ENCODE results near the gene SLC6A16. TPM values are rescaled to one million over a fixed set of nuclear protein-coding genes. Genes with fewer than 3 reads are reported as not detected.
A peak's percentile ranks its signal among the peaks of the same experiment; 100 is the strongest.

Gene SLC6A16
- total RNA-seq, 1 donor from 2014 or later: 5.0 TPM

DNA sequence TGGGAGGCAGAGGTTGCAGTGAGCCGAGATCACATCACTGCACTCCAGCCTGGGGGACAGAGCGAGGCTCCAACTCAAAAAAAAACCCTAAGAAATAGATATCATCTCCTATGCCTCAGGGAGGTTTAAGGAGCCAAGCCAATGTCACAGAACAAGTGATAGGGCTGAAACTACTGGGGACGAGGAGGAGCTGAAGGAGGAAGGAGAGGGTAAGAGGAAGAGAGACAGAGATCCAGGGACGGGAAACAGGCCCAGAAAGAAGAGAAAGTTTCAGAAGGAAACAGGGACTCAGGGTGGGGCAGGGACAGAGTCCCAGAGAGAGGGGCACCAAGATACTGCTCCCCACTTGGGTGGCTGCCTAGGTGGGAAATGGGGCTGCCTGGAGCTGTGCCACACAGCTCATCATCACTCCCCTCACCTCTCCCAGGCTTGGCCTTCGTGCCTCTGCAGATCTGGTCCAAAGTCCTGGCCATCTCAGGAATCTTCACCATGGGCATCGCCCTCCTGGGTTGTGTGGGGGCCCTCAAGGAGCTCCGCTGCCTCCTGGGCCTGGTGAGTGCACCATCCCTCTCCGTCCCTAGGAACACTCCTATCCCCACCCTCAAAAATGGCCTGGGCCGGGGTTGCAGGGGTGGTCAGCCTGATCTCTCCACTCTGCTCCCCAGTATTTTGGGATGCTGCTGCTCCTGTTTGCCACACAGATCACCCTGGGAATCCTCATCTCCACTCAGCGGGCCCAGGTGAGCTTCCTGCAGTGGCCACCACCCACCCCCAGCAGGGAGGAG is 11.7 kb upstream of the SLC6A16 start:
- no peaks in the 10 kb centered on the region for H3K9me3 ChIP-seq (ENCODE audit: low read depth)
- H3K9ac ChIP-seq: no peak overlapping the region
- H3K36me3 ChIP-seq: peaks cover 6% of the 10 kb centered on the region
- no peaks in the 10 kb centered on the region for H3K79me2 ChIP-seq (ENCODE audit: low read depth)
- H3K27me3 ChIP-seq: no peaks in the 10 kb centered on the region
- H3K4me1 ChIP-seq: no peaks in the 10 kb centered on the region
- H3K4me3 ChIP-seq: no peak overlapping the region
- H3K27ac ChIP-seq: no peak overlapping the region
- Mint-ChIP-seq H3K36me3 (peaks cover 25% of the 10 kb centered on the region), H3K27me3 (ENCODE audit: insufficient read depth, low read depth) (peaks cover 20% of the 10 kb centered on the region), H3K4me1 (peaks cover 31% of the 10 kb centered on the region), H3K9me3 (no peaks in the 10 kb centered on the region), H3K27ac (peak overlapping the region; percentile 74), H3K4me3 (no peak overlapping the region)
- no peak overlapping the region for H2AFZ ChIP-seq (replicated peaks)
- H4K20me1 ChIP-seq (ENCODE audit: low read depth): peaks cover 46% of the 10 kb centered on the region
- H3F3A ChIP-seq (ENCODE audit: low read depth): peaks cover 35% of the 10 kb centered on the region
- DNase-seq (ENCODE audit: low spot score): no peak
- TF ChIP-seq, protein P1, sequence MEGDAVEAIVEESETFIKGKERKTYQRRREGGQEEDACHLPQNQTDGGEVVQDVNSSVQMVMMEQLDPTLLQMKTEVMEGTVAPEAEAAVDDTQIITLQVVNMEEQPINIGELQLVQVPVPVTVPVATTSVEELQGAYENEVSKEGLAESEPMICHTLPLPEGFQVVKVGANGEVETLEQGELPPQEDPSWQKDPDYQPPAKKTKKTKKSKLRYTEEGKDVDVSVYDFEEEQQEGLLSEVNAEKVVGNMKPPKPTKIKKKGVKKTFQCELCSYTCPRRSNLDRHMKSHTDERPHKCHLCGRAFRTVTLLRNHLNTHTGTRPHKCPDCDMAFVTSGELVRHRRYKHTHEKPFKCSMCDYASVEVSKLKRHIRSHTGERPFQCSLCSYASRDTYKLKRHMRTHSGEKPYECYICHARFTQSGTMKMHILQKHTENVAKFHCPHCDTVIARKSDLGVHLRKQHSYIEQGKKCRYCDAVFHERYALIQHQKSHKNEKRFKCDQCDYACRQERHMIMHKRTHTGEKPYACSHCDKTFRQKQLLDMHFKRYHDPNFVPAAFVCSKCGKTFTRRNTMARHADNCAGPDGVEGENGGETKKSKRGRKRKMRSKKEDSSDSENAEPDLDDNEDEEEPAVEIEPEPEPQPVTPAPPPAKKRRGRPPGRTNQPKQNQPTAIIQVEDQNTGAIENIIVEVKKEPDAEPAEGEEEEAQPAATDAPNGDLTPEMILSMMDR (IDR thresholded peaks at IDR 0.05): no peak
- no peak for TF ChIP-seq EZH2 (IDR thresholded peaks at IDR 0.05)
- TF ChIP-seq EZH2phosphoT487 (IDR thresholded peaks at IDR 0.05): no peak
- H3K4me2 ChIP-seq: no peak overlapping the region

DNA sequence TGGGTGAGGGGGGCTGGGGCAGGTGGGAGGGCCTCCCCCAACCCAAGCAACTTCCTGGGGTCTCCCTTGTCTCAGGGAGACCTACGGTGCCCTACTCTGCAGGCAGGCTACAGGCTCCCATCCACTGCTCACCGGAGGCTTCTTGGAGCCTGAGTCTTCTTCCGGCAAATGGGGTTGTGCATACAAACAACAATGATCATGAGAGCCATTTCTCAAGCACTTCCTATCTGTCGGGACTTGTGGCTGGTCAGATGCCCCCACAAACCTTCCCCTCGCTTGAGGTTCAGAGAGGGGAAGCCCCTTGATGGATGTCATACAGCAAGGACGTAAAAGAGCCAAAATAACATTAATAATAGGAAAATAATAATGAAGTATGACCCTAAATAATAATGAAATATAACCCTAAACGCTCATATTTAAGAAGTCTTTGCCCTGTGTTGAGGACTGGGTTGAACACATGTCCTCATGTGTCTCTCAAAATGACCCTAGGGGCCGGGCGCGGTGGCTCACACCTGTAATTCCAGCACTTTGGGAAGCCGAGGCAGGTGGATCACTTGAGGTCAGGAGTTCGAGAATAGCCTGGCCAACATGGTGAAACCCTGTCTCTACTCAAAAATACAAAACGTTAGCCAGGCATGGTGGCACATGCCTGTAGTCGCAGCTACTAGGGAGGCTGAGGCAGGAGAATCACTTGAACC is 10.9 kb upstream of the SLC6A16 start:
- H3K4me1 ChIP-seq: no peaks in the 10 kb centered on the region
- no peak overlapping the region for H3K4me2 ChIP-seq
- H3K27me3 Mint-ChIP-seq (ENCODE audit: insufficient read depth, low read depth): peaks cover 21% of the 10 kb centered on the region
- peaks cover 29% of the 10 kb centered on the region for H3K36me3 Mint-ChIP-seq
- peaks cover 27% of the 10 kb centered on the region for H3F3A ChIP-seq (ENCODE audit: low read depth)
- peaks cover 38% of the 10 kb centered on the region for H4K20me1 ChIP-seq (ENCODE audit: low read depth)
- H3K9ac ChIP-seq: no peak overlapping the region
- peaks cover 35% of the 10 kb centered on the region for H3K4me1 Mint-ChIP-seq
- no peak overlapping the region for H3K27ac ChIP-seq
- H3K79me2 ChIP-seq (ENCODE audit: low read depth): no peaks in the 10 kb centered on the region
- no peak overlapping the region for H3K4me3 ChIP-seq
- H3K9me3 ChIP-seq (ENCODE audit: low read depth): no peaks in the 10 kb centered on the region
- no peak for DNase-seq (ENCODE audit: low spot score)
- no peaks in the 10 kb centered on the region for H3K27me3 ChIP-seq
- peaks cover 6% of the 10 kb centered on the region for H3K36me3 ChIP-seq
- H3K9me3 Mint-ChIP-seq: no peaks in the 10 kb centered on the region
- no peak overlapping the region for H3K4me3 Mint-ChIP-seq
- TF ChIP-seq EZH2 (IDR thresholded peaks at IDR 0.05) (no peak), EZH2phosphoT487 (IDR thresholded peaks at IDR 0.05) (no peak)
- TF ChIP-seq, protein P1 (IDR thresholded peaks at IDR 0.05): no peak
- no peak overlapping the region for H3K27ac Mint-ChIP-seq
- no peak overlapping the region for H2AFZ ChIP-seq (replicated peaks)

DNA sequence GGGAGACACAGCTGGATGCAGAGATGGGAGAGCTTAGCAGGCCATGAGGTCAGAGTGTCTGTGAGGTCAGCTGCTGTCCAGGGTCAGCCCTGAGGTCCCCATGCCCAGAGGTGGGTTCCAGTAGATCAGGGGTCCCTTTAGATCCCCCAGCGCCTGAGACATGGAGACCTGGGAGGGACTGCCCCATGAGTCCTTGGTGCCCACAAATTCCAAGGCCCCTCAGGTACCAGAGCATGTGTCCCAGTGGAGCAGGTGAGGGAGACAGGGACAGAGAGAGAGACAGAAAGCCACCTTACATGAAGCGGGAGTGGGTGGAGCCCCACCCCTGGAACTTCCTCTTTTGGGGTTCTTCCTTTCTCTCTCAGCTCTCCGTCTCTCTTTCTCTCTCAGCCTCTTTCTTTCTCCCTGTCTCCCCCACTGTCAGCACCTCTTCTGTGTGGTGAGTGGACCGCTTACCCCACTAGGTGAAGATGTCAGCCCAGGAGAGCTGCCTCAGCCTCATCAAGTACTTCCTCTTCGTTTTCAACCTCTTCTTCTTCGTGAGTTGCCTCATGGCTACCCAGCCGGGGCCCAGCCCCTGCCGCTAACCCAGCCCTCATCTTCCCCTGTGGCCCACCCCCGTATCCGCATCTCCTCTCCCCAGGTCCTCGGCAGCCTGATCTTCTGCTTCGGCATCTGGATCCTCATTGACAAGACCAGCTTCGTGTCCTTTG is 10.2 kb upstream of the SLC6A16 start, which contains the start of gene CD37:
Gene CD37, plus strand, starts transcription at position 336 of the 713 bp plus-strand sequence. Its CDS starts 135 bp downstream, at position 471.
- H3K27me3 Mint-ChIP-seq (ENCODE audit: insufficient read depth, low read depth): peaks cover 21% of the 10 kb centered on the region
- Histone ChIP-seq H3K4me2 (no peak within 1 kb of the TSS), H3K36me3 (no peaks in the 10 kb centered on the region), H3K4me1 (no peaks in the 10 kb centered on the region), H2AFZ (replicated peaks) (no peak within 1 kb of the TSS), H3F3A (ENCODE audit: low read depth) (peaks cover 20% of the 10 kb centered on the region), H3K27me3 (no peaks in the 10 kb centered on the region), H3K9ac (no peak within 1 kb of the TSS), H3K4me3 (no peak within 1 kb of the TSS), H3K27ac (no peak within 1 kb of the TSS), H3K9me3 (ENCODE audit: low read depth) (no peaks in the 10 kb centered on the region), H3K79me2 (ENCODE audit: low read depth) (no peaks in the 10 kb centered on the region), H4K20me1 (ENCODE audit: low read depth) (peaks cover 31% of the 10 kb centered on the region)
- peaks cover 28% of the 10 kb centered on the region for H3K36me3 Mint-ChIP-seq
- H3K4me1 Mint-ChIP-seq: peaks cover 28% of the 10 kb centered on the region
- no peak for DNase-seq (ENCODE audit: low spot score)
- H3K9me3 Mint-ChIP-seq: no peaks in the 10 kb centered on the region
- peak within 1 kb of the TSS; percentile 54 for H3K4me3 Mint-ChIP-seq
- no peak for TF ChIP-seq EZH2 (IDR thresholded peaks at IDR 0.05)
- TF ChIP-seq, protein P1 (IDR thresholded peaks at IDR 0.05): no peak
- TF ChIP-seq EZH2phosphoT487 (IDR thresholded peaks at IDR 0.05): no peak
- no peak within 1 kb of the TSS for H3K27ac Mint-ChIP-seq

All from neural progenitor cell (in vitro differentiated cells).